Suprapubic skin (tissue), 4 donors: ENCODE results near the gene KIRREL3. TPM values are rescaled to one million over a fixed set of nuclear protein-coding genes. Genes with fewer than 3 reads are reported as not detected.

Experiments used
- DNase-seq, 2 donors: peaks; one replicate each; pipeline ENCODE4 v3.0.0-alpha.2; 2019; ENCODE audit warnings: low spot score in 2 of 2
- H3K27ac ChIP-seq: fragments of 200-600 bp; sonication (generic); one replicate; pipeline ENCODE4 v1.5.1; 2019
- H3K27me3 ChIP-seq: fragments of 200-600 bp; sonication (generic); one replicate; pipeline ENCODE4 v1.5.1; 2019
- H3K36me3 ChIP-seq: fragments of 200-600 bp; sonication (generic); one replicate; pipeline ENCODE4 v1.5.1; 2019
- H3K4me1 ChIP-seq: fragments of 200-600 bp; sonication (generic); one replicate; pipeline ENCODE4 v1.5.1; 2019
- H3K4me3 ChIP-seq: fragments of 200-600 bp; sonication (generic); one replicate; pipeline ENCODE4 v1.5.1; 2019; ENCODE audit warnings: mild to moderate bottlenecking
- H3K9me3 ChIP-seq: fragments of 200-600 bp; sonication (generic); one replicate; pipeline ENCODE4 v1.5.1; 2019
- CTCF ChIP-seq, 2 donors: fragments of 200-600 bp in 1 of 2; fragments of 450-650 bp in 1 of 2; sonication (generic) in 1 of 2; IDR thresholded peaks; one replicate each; pipeline ENCODE4 v1.5.1; 2016 to 2019; ENCODE audit warnings: antibody characterized with exemption in 2 of 2, mild to moderate bottlenecking in 1 of 2, moderate library complexity in 1 of 2
- EP300 ChIP-seq: sonication (generic); formaldehyde crosslinking; IDR thresholded peaks from one replicate; pipeline ENCODE4 v1.6.1; 2017; ENCODE audit warnings: antibody characterized with exemption
- POLR2A ChIP-seq, 2 donors: fragments of 450-650 bp; IDR thresholded peaks; one replicate each; pipeline ENCODE4 v1.6.1; 2017; ENCODE audit warnings: antibody characterized with exemption in 2 of 2, mild to moderate bottlenecking in 2 of 2, moderate library complexity in 2 of 2
- POLR2AphosphoS5 ChIP-seq, 3 donors: sonication (generic); formaldehyde crosslinking; IDR thresholded peaks; one replicate each; pipeline ENCODE4 v1.6.1; 2017; ENCODE audit warnings: antibody characterized with exemption in 3 of 3
- WGBS: methylation state at CpG from one replicate; pipeline ENCODE4 v1.1.5; 2018; 5-methylcytosine and 5-hydroxymethylcytosine counted together
- total RNA-seq, 4 donors: library from RNA; depleted of rRNA; stranded (reverse); fragments of >200 nt; gene quantifications; one replicate each; pipeline ENCODE4 v1.1.0, GENCODE V29; 2016

Gene KIRREL3
- total RNA-seq, 4 donors from 2014 or later = 0.17 TPM; not detected in 3

DNA sequence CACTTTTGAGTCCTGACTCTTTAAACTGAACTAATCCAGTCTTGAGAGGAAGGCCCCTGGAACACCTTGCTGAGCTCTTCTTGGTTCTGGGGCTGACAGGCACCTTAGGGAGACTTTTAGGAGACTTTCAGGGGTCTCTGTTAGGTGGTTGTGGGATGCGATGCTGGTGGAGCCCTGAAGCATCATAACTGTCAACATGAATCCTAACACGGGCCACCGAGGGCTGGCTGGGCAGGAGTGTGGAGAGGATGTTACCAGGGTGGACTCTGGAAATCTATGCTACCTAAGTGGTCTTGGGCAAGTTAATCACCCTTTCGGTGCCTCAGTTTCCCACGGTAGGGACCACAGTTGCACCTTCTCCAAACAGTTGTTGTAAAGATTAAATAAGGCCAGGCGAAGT, 538.6 kb downstream of the KIRREL3 start:
- no peaks in the 10 kb centered on the region for H3K9me3 ChIP-seq
- no peak for DNase-seq
- no peak for TF ChIP-seq POLR2AphosphoS5 (IDR thresholded peaks at IDR 0.05)
- no peak for TF ChIP-seq POLR2A (IDR thresholded peaks at IDR 0.05)
- no peak for TF ChIP-seq EP300
- no peak for TF ChIP-seq CTCF (IDR thresholded peaks at IDR 0.05)
- no peak overlapping the region for H3K27ac ChIP-seq
- peaks cover 28% of the 10 kb centered on the region for H3K4me1 ChIP-seq
- H3K36me3 ChIP-seq = no peaks in the 10 kb centered on the region
- H3K4me3 ChIP-seq = no peak overlapping the region
- peaks cover 3% of the 10 kb centered on the region for H3K27me3 ChIP-seq
- 92% methylated on average over 3 of the region's 6 CpGs for WGBS

- no peak for DNase-seq
- Histone ChIP-seq H3K36me3 (no peaks in the 10 kb centered on the region), H3K27ac (no peak overlapping the region), H3K9me3 (no peaks in the 10 kb centered on the region), H3K4me3 (no peak overlapping the region), H3K27me3 (peaks cover 3% of the 10 kb centered on the region), H3K4me1 (peaks cover 21% of the 10 kb centered on the region)
- 100% methylated on average over 1 of the region's 8 CpGs for WGBS
- TF ChIP-seq EP300 (no peak), POLR2A (IDR thresholded peaks at IDR 0.05) (no peak), CTCF (IDR thresholded peaks at IDR 0.05) (no peak), POLR2AphosphoS5 (IDR thresholded peaks at IDR 0.05) (no peak)
These were observed 539.5 kb downstream of the KIRREL3 start for GRCh38 chr11:126461096-126461440.

DNA sequence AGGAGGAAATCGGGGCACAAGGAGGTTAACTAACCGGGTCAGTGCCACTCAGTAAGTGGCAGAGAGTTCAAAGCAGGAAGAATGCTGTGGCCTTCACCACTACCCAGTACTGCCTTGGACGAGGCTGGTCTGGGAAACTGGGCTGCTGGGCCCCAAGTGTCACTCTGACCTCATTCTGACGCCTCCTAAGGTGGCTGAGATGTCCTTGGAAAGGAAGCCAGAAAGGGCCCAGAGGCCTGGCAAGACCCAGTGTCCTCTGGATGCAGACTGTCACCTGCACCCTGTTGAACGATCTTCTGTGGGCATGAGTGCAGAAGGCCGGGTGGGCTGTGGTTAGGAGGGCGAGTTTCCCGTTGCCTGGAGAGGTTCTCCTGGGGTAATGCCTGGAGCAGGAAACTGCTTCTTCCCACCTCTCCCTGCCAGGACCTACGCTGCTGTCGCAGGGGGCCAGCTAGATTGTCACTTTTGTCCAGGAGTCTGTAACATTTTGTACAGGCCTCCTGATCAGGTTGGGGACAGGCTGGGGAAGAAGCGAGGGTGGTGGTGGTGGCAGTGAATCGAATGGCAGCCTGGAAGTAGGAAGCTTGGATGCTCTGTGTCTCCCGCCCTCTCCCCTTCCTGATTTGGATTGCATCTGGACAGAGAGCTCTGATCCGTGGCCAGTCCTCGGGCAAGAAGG, 540.0 kb downstream of the KIRREL3 start:
- peaks cover 3% of the 10 kb centered on the region for H3K27me3 ChIP-seq
- H3K27ac ChIP-seq = no peak overlapping the region
- no peaks in the 10 kb centered on the region for H3K9me3 ChIP-seq
- H3K4me1 ChIP-seq = peaks cover 16% of the 10 kb centered on the region
- 72% methylated on average over 13 of the region's 15 CpGs for WGBS
- TF ChIP-seq POLR2A (IDR thresholded peaks at IDR 0.05) (no peak), CTCF (IDR thresholded peaks at IDR 0.05) (no peak), POLR2AphosphoS5 (IDR thresholded peaks at IDR 0.05) (no peak), EP300 (no peak)
- H3K4me3 ChIP-seq = no peak overlapping the region
- DNase-seq = no peak
- no peaks in the 10 kb centered on the region for H3K36me3 ChIP-seq

GRCh38 chr11:126459691-126460281, 540.8 kb downstream of the KIRREL3 start:
- no peak overlapping the region for H3K27ac ChIP-seq
- H3K36me3 ChIP-seq = no peaks in the 10 kb centered on the region
- no peak for DNase-seq
- H3K9me3 ChIP-seq = no peaks in the 10 kb centered on the region
- 51% methylated on average over 10 of the region's 10 CpGs for WGBS
- TF ChIP-seq POLR2AphosphoS5 (IDR thresholded peaks at IDR 0.05) (no peak), EP300 (no peak), POLR2A (IDR thresholded peaks at IDR 0.05) (no peak), CTCF (IDR thresholded peaks at IDR 0.05) (no peak)
- H3K27me3 ChIP-seq = peaks cover 3% of the 10 kb centered on the region
- no peak overlapping the region for H3K4me3 ChIP-seq
- H3K4me1 ChIP-seq = peaks cover 8% of the 10 kb centered on the region

DNA sequence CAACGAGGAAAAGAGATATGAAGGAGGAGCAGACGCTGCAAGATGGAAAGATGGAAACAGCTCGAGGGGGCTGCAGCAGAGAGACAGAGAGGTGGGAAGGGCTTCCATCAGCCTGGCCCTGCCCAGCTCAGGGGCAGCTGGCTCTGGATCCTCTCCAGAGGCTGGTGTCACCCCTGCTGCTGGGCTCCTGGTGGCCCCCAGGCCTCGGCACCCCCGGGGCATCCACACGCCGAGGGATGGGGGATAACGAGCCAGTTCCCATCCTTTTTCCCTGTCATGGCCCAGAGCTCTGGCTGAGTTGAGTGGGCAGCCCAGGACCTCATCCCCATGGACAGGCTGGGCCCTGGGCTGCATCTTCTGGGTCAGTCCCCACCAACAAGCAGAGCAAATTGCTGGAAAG, 542.8 kb downstream of the KIRREL3 start:
- TF ChIP-seq CTCF (IDR thresholded peaks at IDR 0.05) = no peak
- TF ChIP-seq POLR2A (IDR thresholded peaks at IDR 0.05) = no peak
- TF ChIP-seq POLR2AphosphoS5 (IDR thresholded peaks at IDR 0.05) = no peak
- TF ChIP-seq EP300 = no peak
- 91% methylated on average over 8 of the region's 8 CpGs for WGBS

More for the DNA sequence above, 542.8 kb downstream of the KIRREL3 start:
- DNase-seq = no peak
- Histone ChIP-seq H3K36me3 (no peaks in the 10 kb centered on the region), H3K27ac (no peak overlapping the region), H3K4me1 (peaks cover 15% of the 10 kb centered on the region), H3K27me3 (peaks cover 3% of the 10 kb centered on the region), H3K4me3 (no peak overlapping the region), H3K9me3 (no peaks in the 10 kb centered on the region)
